ENCODE data around the gene DNAJB11. TPM values are rescaled to one million over a fixed set of nuclear protein-coding genes. Genes with fewer than 3 reads are reported as not detected.

DNAJB11 gene
- total RNA-seq, 4 donors from 2014 or later = 19.5 to 40.0 (median 33.5) TPM

GRCh38 chr3:186599142-186599784, 28.7 kb downstream of the DNAJB11 start:
- no peak for ATAC-seq
- no peak for TF ChIP-seq POLR2A (IDR thresholded peaks at IDR 0.05)
- 57 to 70% methylated on average over 5 to 7 of the region's 12 CpGs for WGBS, 2 donors (ENCODE audit: low coverage in 1 of 2)
- Histone ChIP-seq H3K27ac (no peak overlapping the region), H3K4me3 (no peak overlapping the region), H3K27me3 (no peaks in the 10 kb centered on the region), H3K4me1 (no peaks in the 10 kb centered on the region), H3K9me3 (no peaks in the 10 kb centered on the region), H3K36me3 (no peaks in the 10 kb centered on the region)

- no peaks in the 10 kb centered on the region for H3K4me1 ChIP-seq
- no peak overlapping the region for H3K27ac ChIP-seq
- no peaks in the 10 kb centered on the region for H3K27me3 ChIP-seq
- TF ChIP-seq EP300 (IDR thresholded peaks at IDR 0.05) (no peak), POLR2A (IDR thresholded peaks at IDR 0.05) (no peak), CTCF (IDR thresholded peaks at IDR 0.05) (no peak), POLR2AphosphoS5 (IDR thresholded peaks at IDR 0.05) (no peak)
- no peaks in the 10 kb centered on the region for H3K36me3 ChIP-seq
- ATAC-seq = no peak
- 100% methylated on average over 1 of the region's 2 CpGs; no CpG with 5 or more reads in 1 of the 2 donors for WGBS, 2 donors (ENCODE audit: low coverage in 1 of 2)
- H3K4me3 ChIP-seq = no peak overlapping the region
- no peaks in the 10 kb centered on the region for H3K9me3 ChIP-seq
These were observed 29.3 kb downstream of the DNAJB11 start for GRCh38 chr3:186599785-186600166.

DNA sequence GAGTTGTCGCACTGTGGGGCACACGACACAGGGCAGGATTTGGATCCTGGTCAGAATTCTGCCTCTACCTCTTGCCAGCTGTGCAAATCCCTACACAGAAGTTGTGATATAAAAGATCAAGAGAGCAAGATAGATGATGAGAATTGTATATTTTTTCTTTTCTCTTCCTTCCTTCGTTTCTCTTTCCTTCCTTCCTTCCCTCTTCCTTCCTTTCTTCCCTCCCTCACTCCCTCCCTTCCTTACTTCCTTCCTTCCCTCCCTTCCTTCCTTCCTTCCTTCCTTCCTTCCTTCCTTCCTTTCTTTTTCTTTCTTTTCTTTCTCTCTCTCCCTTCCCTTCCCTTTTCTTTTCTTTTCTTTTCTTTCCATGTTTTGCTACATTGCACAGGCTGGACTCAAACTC, 30.4 kb downstream of the DNAJB11 start:
- no peak for ATAC-seq
- H3K9me3 ChIP-seq = no peaks in the 10 kb centered on the region
- no peaks in the 10 kb centered on the region for H3K4me1 ChIP-seq
- no peaks in the 10 kb centered on the region for H3K27me3 ChIP-seq
- TF ChIP-seq POLR2A (IDR thresholded peaks at IDR 0.05) (no peak), CTCF (IDR thresholded peaks at IDR 0.05) (no peak), POLR2AphosphoS5 (IDR thresholded peaks at IDR 0.05) (no peak), EP300 (IDR thresholded peaks at IDR 0.05) (no peak)
- H3K4me3 ChIP-seq = no peak overlapping the region
- H3K27ac ChIP-seq = no peak overlapping the region
- H3K36me3 ChIP-seq = no peaks in the 10 kb centered on the region
- WGBS, 2 donors (ENCODE audit: low coverage in 1 of 2) = 57 to 69% methylated on average over 1 to 3 of the region's 3 CpGs

DNA sequence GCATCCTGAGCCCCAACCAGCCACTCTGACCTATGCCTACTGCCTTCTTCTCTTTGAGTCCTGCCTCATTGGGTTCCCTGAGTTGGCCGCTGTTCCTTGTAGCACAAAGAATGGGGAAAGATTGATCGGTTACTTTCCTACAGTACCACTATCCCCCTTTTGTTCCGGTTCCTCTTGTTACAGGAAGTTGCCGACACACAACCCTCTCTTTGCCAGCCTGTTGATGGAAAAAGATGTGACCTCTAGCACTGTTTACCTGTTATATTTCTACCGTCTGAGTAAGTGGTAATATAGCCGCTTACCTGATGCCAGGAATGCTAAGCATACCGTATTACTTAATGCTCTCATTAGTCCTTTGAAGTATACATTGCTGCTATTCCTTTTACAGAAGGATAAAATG, 32.6 kb downstream of the DNAJB11 start:
- H3K27me3 ChIP-seq = no peaks in the 10 kb centered on the region
- ATAC-seq = no peak
- no peaks in the 10 kb centered on the region for H3K36me3 ChIP-seq
- TF ChIP-seq POLR2AphosphoS5 (IDR thresholded peaks at IDR 0.05) (no peak), EP300 (IDR thresholded peaks at IDR 0.05) (no peak), POLR2A (IDR thresholded peaks at IDR 0.05) (no peak)
- WGBS, 2 donors (ENCODE audit: low coverage in 1 of 2) = 67% methylated on average over 6 of the region's 7 CpGs; no CpG with 5 or more reads in 1 of the 2 donors
- H3K9me3 ChIP-seq = no peaks in the 10 kb centered on the region
- no peaks in the 10 kb centered on the region for H3K4me1 ChIP-seq
- H3K27ac ChIP-seq = no peak overlapping the region
- no peak overlapping the region for H3K4me3 ChIP-seq

GRCh38 chr3:186605078-186605477, 34.6 kb downstream of the DNAJB11 start:
- TF ChIP-seq EP300 (IDR thresholded peaks at IDR 0.05) (no peak), CTCF (IDR thresholded peaks at IDR 0.05) (no peak), POLR2A (IDR thresholded peaks at IDR 0.05) (no peak), POLR2AphosphoS5 (IDR thresholded peaks at IDR 0.05) (no peak)
- no peak overlapping the region for H3K4me3 ChIP-seq
- no peaks in the 10 kb centered on the region for H3K4me1 ChIP-seq
- H3K9me3 ChIP-seq = no peaks in the 10 kb centered on the region
- no peaks in the 10 kb centered on the region for H3K36me3 ChIP-seq
- H3K27ac ChIP-seq = no peak overlapping the region
- ATAC-seq = no peak
- no peaks in the 10 kb centered on the region for H3K27me3 ChIP-seq
